Spleen (tissue), 11 donors: ENCODE data around the gene EPN2. TPM values are rescaled to one million over a fixed set of nuclear protein-coding genes. Genes with fewer than 3 reads are reported as not detected.
"Not testable (repeated sequence)": the region's sequence is repeated elsewhere in the genome, so short reads cannot be mapped to it uniquely, and the experiment has no call there.

ENCODE experiments used
- DNase-seq: peaks from one replicate; pipeline ENCODE4 v3.0.0-alpha.2; 2020
- H3K27ac ChIP-seq, 8 donors: fragments of 200-600 bp; sonication (generic) in 7 of 8; 1 replicate in 4 of 8; 2 replicates in 4 of 8; pipeline versions ENCODE4 v1.5.0 to v1.8.0; 2016 to 2021; ENCODE audit warnings: inconsistent platforms in 4 of 8, mild to moderate bottlenecking in 4 of 8, moderate library complexity in 1 of 8
- H3K27me3 ChIP-seq, 7 donors: fragments of 200-600 bp; sonication (generic) in 6 of 7; replicated peaks in 1 of 7; 1 replicate in 4 of 7; 2 replicates in 3 of 7; pipeline versions ENCODE4 v1.5.0 to v1.8.0; 2016 to 2021; ENCODE audit warnings: inconsistent platforms in 3 of 7, mild to moderate bottlenecking in 1 of 7
- H3K36me3 ChIP-seq, 6 donors: fragments of 200-600 bp; sonication (generic) in 5 of 6; 1 replicate in 4 of 6; 2 replicates in 2 of 6; pipeline versions ENCODE4 v1.5.0 to v1.8.0; 2016 to 2021; ENCODE audit warnings: inconsistent platforms in 2 of 6
- H3K4me1 ChIP-seq, 6 donors: fragments of 200-600 bp; sonication (generic) in 5 of 6; 1 replicate in 3 of 6; 2 replicates in 3 of 6; pipeline versions ENCODE4 v1.5.0 to v1.8.0; 2016 to 2021; ENCODE audit warnings: inconsistent platforms in 3 of 6
- H3K4me3 ChIP-seq, 8 donors: fragments of 200-600 bp; sonication (generic) in 7 of 8; 1 replicate in 4 of 8; 2 replicates in 4 of 8; pipeline versions ENCODE4 v1.5.0 to v1.8.0; 2016 to 2021; ENCODE audit warnings: inconsistent platforms in 4 of 8, mild to moderate bottlenecking in 4 of 8, moderate library complexity in 2 of 8
- H3K9me3 ChIP-seq, 8 donors: fragments of 200-600 bp; sonication (generic) in 7 of 8; 1 replicate in 4 of 8; 2 replicates in 4 of 8; pipeline versions ENCODE4 v1.5.0 to v1.8.0; 2016 to 2021; ENCODE audit warnings: inconsistent platforms in 4 of 8
- WGBS, 5 donors: extraction: QIAGEN DNeasy Blood & Tissue Kit in 3 of 5; methylation state at CpG; one replicate each; pipeline versions ENCODE4 v1.1.5 to v1.1.7; 2013 to 2018; 5-methylcytosine and 5-hydroxymethylcytosine counted together
- intact Hi-C: fragments of 100-400 bp; cut with DNase I; formaldehyde crosslinking; loops from one replicate; pipeline ENCODE4 v1.15.0; 2023; ENCODE audit warnings: low total_unique reads
- polyA plus RNA-seq, 3 donors: library from polyadenylated mRNA; stranded (reverse); fragments of 200-250 nt; gene quantifications; one replicate each; pipeline ENCODE4 v1.2.1, GENCODE V29; 2013
- total RNA-seq, 7 donors: library from RNA; depleted of rRNA in 3 of 7; stranded (reverse); fragments of >200 nt in 3 of 7; fragmentation: NEBNext Ultra II Directional in 4 of 7; extraction: Animal tissue kit (Norgen Biotek cat#: 25700) in 4 of 7; gene quantifications; one replicate each; pipeline versions ENCODE4 v1.1.0 to v1.2.1, GENCODE V29; 2016 to 2021
- TF ChIP-seq, protein P1 (sequence below), 11 experiments: fragments of 200-600 bp in 7 of 11; fragments of 450-650 bp in 4 of 11; sonication (generic) in 4 of 11; IDR thresholded peaks in 8 of 11; conservative IDR thresholded peaks in 3 of 11; 1 replicate in 7 of 11; 2 replicates in 4 of 11; pipeline versions ENCODE4 v1.4.0 to v1.8.0; 2016 to 2021; ENCODE audit warnings: antibody characterized with exemption in 11 of 11, inconsistent platforms in 4 of 11, mild to moderate bottlenecking in 1 of 11
- donor health status: healthy with polysubstance abuse.
- donor health status: DM: no; HTN: no; CAD: no; lungs with moderate emphysema.
- donor health status: DM: no; HTN: no; CAD: no.
- donor health status: Bipolar disorder and iron deficiency.
- donor health status: healthy.
- donor health status: DM: no; HTN: no; CAD: no.
- donor health status: DM: yes; HTN: yes; CAD: no.

EPN2 gene
- total and polyA plus RNA-seq, 10 donors: 5.4 to 59.6 (median 31.5) TPM

DNA sequence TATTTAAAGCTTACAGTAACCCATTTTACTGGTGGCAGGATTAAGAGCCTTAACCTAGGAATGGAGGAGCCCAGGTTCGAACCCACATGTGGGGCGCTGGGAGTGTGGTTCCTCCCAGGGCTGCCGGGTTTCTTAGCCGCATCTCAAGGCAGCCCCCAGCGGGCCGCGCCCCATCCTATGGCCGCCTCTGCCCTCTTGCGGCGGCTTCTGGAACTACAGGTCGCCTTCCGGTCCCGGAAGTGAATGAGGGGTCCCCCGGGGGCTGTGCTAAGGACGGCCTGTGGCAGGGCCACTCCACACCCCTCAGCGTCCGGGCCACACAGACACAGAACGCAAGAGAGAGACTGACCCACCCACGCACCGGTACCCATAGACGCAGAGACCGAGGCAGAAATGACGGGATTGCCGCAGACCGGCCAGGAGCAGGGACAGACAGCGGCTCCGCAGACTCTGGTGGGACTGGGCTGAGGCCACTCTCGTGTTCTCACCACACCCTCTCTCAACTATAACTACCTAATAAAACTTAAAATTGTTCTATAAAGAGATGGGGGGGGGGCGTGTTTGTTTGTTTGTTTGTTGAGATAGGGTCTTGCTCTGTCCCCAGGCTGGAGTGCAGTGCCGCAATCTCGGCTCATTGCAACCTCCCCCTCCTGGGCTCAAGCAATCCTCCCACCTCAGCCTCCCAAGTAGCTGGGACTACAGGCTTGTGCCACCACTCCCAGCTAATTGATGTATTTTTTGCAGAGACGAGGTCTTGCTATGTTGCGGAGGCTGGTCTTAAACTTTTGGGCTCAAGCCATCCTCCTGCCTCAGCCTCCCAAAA is 40.6 kb upstream of the EPN2 start:
- H3K4me1 ChIP-seq, intact Hi-C loops, H3K9me3 ChIP-seq, H3K36me3 ChIP-seq, DNase-seq, H3K27me3 ChIP-seq: not testable (repeated sequence)
- 0 to 2% methylated on average over 9 of the region's 33 CpGs; no CpG with 5 or more reads in 3 of the 5 donors for WGBS, 5 donors
- H3K27ac ChIP-seq: peak overlapping the region in 2 of 8 donors; percentile 61 to 74
- TF ChIP-seq, protein P1, sequence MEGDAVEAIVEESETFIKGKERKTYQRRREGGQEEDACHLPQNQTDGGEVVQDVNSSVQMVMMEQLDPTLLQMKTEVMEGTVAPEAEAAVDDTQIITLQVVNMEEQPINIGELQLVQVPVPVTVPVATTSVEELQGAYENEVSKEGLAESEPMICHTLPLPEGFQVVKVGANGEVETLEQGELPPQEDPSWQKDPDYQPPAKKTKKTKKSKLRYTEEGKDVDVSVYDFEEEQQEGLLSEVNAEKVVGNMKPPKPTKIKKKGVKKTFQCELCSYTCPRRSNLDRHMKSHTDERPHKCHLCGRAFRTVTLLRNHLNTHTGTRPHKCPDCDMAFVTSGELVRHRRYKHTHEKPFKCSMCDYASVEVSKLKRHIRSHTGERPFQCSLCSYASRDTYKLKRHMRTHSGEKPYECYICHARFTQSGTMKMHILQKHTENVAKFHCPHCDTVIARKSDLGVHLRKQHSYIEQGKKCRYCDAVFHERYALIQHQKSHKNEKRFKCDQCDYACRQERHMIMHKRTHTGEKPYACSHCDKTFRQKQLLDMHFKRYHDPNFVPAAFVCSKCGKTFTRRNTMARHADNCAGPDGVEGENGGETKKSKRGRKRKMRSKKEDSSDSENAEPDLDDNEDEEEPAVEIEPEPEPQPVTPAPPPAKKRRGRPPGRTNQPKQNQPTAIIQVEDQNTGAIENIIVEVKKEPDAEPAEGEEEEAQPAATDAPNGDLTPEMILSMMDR (IDR thresholded peaks at IDR 0.05 in 8 of 11, conservative IDR thresholded peaks at IDR 0.05 in 3 of 11): peak in 4 of 11 experiments; percentile 13 to 54 (median 26)
- peak overlapping the region in 2 of 8 donors; percentile 30 to 56 for H3K4me3 ChIP-seq

- WGBS, 5 donors: no CpG with 5 or more reads among the region's 20 CpGs
- H3K4me3 ChIP-seq, H3K9me3 ChIP-seq, H3K27ac ChIP-seq, H3K36me3 ChIP-seq, intact Hi-C loops, DNase-seq, H3K27me3 ChIP-seq, H3K4me1 ChIP-seq: not testable (repeated sequence)
Observed at GRCh38 chr17:19202448-19202847, 34.7 kb upstream of the EPN2 start.

DNA sequence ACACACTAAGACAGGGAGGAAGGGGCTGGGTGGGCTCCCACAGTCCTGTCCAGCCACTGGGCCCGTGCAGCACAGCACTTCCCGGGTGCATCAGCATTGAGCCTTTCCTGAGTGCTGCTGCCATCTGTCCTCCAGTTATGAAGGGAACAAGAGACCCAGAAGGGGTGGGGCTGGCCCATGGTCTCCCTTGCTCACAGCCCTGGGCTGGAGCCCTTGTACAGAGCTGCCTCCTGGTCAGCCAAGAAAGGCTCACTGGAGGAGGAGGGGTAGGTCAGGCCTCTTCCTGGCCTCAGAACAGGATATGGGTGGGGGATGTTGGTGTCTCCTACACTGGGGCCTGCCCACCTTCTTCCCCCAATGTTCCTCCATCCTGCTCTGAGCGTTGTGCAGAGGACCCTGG is 33.7 kb upstream of the EPN2 start:
- H3K36me3 ChIP-seq, H3K4me3 ChIP-seq, H3K27ac ChIP-seq, H3K4me1 ChIP-seq, H3K27me3 ChIP-seq, H3K9me3 ChIP-seq, intact Hi-C loops, DNase-seq: not testable (repeated sequence)
- no CpG with 5 or more reads among the region's 3 CpGs for WGBS, 5 donors

DNA sequence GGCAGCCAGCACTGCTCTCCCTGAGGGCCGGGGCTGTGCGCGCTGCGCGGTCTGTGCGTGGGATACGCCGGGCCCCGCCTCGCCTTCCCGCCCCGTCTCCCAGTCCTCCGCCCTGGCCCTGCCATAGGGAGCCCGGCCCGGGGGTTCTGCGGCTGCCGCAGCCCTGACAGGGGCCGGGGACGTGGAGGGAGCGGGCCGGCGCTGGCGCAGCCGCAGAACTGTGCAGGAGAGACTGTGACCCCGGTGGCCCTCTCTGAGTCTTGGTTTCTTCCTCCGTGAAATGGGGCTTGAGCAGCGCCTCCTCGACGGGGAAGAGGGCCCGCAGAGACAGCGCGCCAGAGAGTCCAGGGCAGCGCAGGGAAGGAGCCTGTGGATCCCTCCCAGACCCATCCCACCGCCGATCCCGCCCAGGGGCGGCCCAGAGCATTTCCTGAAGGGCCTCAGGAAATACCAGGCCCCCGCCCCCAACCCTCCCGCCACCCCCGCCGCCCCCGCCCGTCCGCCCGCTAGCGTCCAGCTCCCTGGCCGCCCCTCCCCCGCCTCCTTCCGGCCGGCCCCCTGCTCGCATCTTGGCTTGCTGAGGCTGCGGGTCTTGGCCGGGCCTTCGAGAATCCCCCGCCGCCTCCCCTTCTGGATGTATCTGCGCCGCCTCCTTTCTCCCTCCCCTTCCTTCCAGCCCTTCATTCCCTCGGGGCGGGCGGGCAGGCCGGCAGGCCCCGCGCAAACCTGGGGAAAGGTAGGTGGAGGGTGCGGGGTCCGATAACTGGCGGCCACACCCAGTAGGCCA is 21.9 kb upstream of the EPN2 start:
- intact Hi-C loops: not testable (repeated sequence)
- no CpG with 5 or more reads among the region's 67 CpGs for WGBS, 5 donors

GRCh38 chr17:19216148-19216926 is 20.8 kb upstream of the EPN2 start:
- DNase-seq, H3K9me3 ChIP-seq, H3K36me3 ChIP-seq, H3K27me3 ChIP-seq, H3K4me1 ChIP-seq, intact Hi-C loops, H3K4me3 ChIP-seq, H3K27ac ChIP-seq: not testable (repeated sequence)
- no CpG with 5 or more reads among the region's 13 CpGs for WGBS, 5 donors

More for the DNA sequence above, 21.9 kb upstream of the EPN2 start:
- H3K4me3 ChIP-seq, H3K36me3 ChIP-seq, DNase-seq, H3K4me1 ChIP-seq, H3K9me3 ChIP-seq, H3K27ac ChIP-seq, H3K27me3 ChIP-seq: not testable (repeated sequence)

- H3K27ac ChIP-seq, H3K4me1 ChIP-seq, H3K9me3 ChIP-seq, H3K4me3 ChIP-seq, H3K36me3 ChIP-seq, H3K27me3 ChIP-seq, DNase-seq, intact Hi-C loops: not testable (repeated sequence)
- no CpG with 5 or more reads among the region's 2 CpGs for WGBS, 5 donors
Observed at GRCh38 chr17:19218914-19219313, 18.3 kb upstream of the EPN2 start.

GRCh38 chr17:19219384-19219783 is 17.8 kb upstream of the EPN2 start:
- DNase-seq, H3K4me3 ChIP-seq, H3K4me1 ChIP-seq, H3K9me3 ChIP-seq, H3K36me3 ChIP-seq, H3K27me3 ChIP-seq, intact Hi-C loops, H3K27ac ChIP-seq: not testable (repeated sequence)
- WGBS, 5 donors: no CpG with 5 or more reads among the region's 11 CpGs

GRCh38 chr17:19220195-19220594 is 17.0 kb upstream of the EPN2 start:
- H3K9me3 ChIP-seq, intact Hi-C loops, H3K27me3 ChIP-seq, H3K4me1 ChIP-seq, DNase-seq, H3K4me3 ChIP-seq, H3K36me3 ChIP-seq, H3K27ac ChIP-seq: not testable (repeated sequence)
- WGBS, 5 donors: no CpG with 5 or more reads among the region's 8 CpGs

DNA sequence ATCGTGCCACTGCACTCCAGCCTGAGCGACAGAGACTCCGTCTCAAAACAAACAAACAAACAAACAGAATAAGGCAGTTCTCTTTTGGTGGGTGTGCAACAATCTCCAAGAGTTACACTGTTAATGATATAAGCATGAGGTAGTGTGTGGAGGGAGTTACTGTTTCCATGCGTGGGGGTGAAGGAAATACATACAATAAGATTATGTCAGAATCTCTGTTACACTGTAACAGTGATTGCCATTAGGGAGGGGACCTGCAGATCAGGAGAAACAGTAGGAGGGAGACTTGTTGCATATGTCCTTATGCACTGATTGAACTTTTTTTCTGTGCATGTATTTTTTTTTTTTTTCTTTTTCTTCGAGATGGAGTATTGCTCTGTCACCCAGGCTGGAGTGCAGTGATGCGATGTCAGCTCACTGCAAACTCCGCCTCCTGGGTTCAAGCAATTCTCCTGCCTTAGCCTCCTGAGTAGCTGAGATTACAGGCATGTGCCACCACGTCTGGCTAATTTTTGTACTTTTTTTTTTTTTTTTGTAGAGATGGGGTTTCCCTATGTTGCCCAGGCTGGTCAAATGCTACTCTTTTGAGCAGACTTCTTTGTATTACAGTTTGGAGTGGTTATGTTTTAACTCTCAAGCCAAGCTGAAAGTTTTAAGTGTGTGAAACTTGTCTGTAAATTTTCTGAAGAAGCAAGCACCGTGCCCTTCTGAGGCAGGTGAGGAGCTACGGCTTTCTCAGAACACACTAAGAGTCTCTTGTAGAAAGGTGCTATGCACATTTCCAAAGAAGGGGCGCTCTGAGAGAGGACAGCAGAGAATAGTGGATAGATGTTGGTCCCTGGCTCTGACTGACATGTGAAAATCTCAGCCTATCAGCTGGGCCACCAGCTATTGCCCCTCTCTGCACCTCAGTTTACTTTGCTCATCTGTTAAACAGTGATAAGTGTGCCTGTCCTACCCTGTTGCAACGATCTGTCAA is 10.3 kb upstream of the EPN2 start:
- DNase-seq, H3K4me3 ChIP-seq, H3K36me3 ChIP-seq, H3K4me1 ChIP-seq, H3K27me3 ChIP-seq, H3K27ac ChIP-seq, intact Hi-C loops, H3K9me3 ChIP-seq: not testable (repeated sequence)
- WGBS, 5 donors: no CpG with 5 or more reads among the region's 12 CpGs
